Kidney (tissue), 14 donors: ENCODE measurements around the gene IL5RA. TPM values are rescaled to one million over a fixed set of nuclear protein-coding genes. Genes with fewer than 3 reads are reported as not detected.

Experiments
- DNase-seq, 5 donors: peaks; one replicate each; pipeline ENCODE4 v3.0.0-alpha.2; 2013 to 2020
- FAIRE-seq: peaks from 2 replicates; lab custom pipeline; 2012; peaks lifted over from hg19 to GRCh38; lab: Jason Lieb, UNC
- H3K27ac ChIP-seq, 2 donors: one replicate each; pipeline ENCODE4 v1.7.0; 2013; ENCODE audit warnings: low read depth in 2 of 2, low read length in 2 of 2, inconsistent platforms in 1 of 2
- H3K27me3 ChIP-seq: one replicate; pipeline ENCODE4 v1.7.1; 2013; ENCODE audit warnings: low read length, inconsistent platforms; ENCODE audit not compliant: control insufficient read depth, insufficient read depth
- H3K36me3 ChIP-seq, 3 donors: one replicate each; pipeline versions ENCODE4 v1.7.0 to v1.7.1; 2013; ENCODE audit warnings: low read length in 3 of 3, control low read depth in 1 of 3, inconsistent platforms in 1 of 3; ENCODE audit not compliant: insufficient read depth in 3 of 3, control insufficient read depth in 2 of 3
- H3K4me1 ChIP-seq, 3 donors: one replicate each; pipeline versions ENCODE4 v1.7.0 to v1.7.1; 2013; ENCODE audit warnings: low read length in 3 of 3, inconsistent platforms in 1 of 3, low read depth in 1 of 3; ENCODE audit not compliant: control insufficient read depth in 2 of 3, insufficient read depth in 2 of 3
- H3K4me3 ChIP-seq, 3 donors: one replicate each; pipeline versions ENCODE4 v1.7.0 to v1.8.1; 2013; ENCODE audit warnings: low read length in 3 of 3, control low read depth in 1 of 3, inconsistent platforms in 1 of 3
- H3K9ac ChIP-seq, 3 donors: one replicate each; pipeline versions ENCODE4 v1.7.0 to v1.7.1; 2013; ENCODE audit warnings: low read length in 3 of 3, control low read depth in 1 of 3, inconsistent platforms in 1 of 3
- H3K9me3 ChIP-seq, 3 donors: one replicate each; pipeline versions ENCODE4 v1.7.0 to v1.7.1; 2013; ENCODE audit warnings: low read length in 3 of 3, control low read depth in 1 of 3, inconsistent platforms in 1 of 3; ENCODE audit not compliant: control insufficient read depth in 2 of 3, insufficient read depth in 1 of 3
- CTCF ChIP-seq: IDR thresholded peaks from 3 replicates; pipeline ENCODE4 v1.5.1; 2012; ENCODE audit warnings: mild to moderate bottlenecking, moderate library complexity, borderline replicate concordance; ENCODE audit not compliant: insufficient read depth; ENCODE audit errors: extremely low read depth
- intact Hi-C: fragments of 100-400 bp; cut with DNase I; formaldehyde crosslinking; loops from one replicate; pipeline ENCODE4 v1.11.1; 2022
- polyA plus RNA-seq: library from polyadenylated mRNA; stranded (reverse); fragments of 350-450 nt; fragmentation: Illumina TruSeq; extraction: RNeasy Lipid Tissue Mini Kit (QIAGEN cat#74804); gene quantifications from one replicate; pipeline ENCODE4 v1.2.3, GENCODE V29; 2014; ENCODE audit warnings: low read depth, low replicate concordance; ENCODE audit not compliant: insufficient read depth
- total RNA-seq: library from RNA; stranded (reverse); fragmentation: NEBNext Ultra II Directional; extraction: Animal tissue kit (Norgen Biotek cat#: 25700); gene quantifications from one replicate; pipeline ENCODE4 v1.2.1, GENCODE V29; 2021
- donor health status: control.
- donor health status: control.
- donor health status: control.
- donor health status: control.
- donor health status: control.
- donor health status: DM: yes; HTN: yes; CAD: no.
- donor health status: Normal renal cell carcinoma (clear cell type).

IL5RA gene
- total and polyA plus RNA-seq, 2 donors from 2014 or later, result 0.22 to 1.1 TPM

DNA sequence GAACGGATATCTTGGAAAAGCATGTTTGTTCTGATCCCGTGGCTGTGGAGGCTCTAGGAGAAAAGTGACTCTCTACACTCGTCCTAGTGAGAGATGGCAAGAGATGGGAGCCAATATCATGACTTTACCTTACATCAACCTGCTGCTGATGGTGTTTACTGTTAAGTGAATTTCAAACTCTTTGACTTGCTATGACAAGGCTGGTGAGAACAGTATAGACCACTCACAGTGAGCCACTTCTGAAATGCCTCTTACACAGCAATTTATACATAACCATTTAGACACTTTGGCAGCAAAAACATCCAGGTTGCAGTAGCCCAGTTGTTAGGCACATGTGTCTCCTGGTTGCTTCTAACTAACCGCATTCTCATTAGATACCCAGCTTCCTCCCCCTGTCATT, 43.3 kb downstream of the IL5RA start:
- Histone ChIP-seq H3K4me3 (no peak overlapping the region), H3K9ac (no peak overlapping the region), H3K27ac (no peak overlapping the region), H3K36me3 (no peaks in the 10 kb centered on the region), H3K27me3 (no peaks in the 10 kb centered on the region), H3K4me1 (no peaks in the 10 kb centered on the region), H3K9me3 (no peaks in the 10 kb centered on the region)
- FAIRE-seq (no peak), DNase-seq (no peak)
- TF ChIP-seq CTCF, result no peak
- intact Hi-C loops, result no loop called here

DNA sequence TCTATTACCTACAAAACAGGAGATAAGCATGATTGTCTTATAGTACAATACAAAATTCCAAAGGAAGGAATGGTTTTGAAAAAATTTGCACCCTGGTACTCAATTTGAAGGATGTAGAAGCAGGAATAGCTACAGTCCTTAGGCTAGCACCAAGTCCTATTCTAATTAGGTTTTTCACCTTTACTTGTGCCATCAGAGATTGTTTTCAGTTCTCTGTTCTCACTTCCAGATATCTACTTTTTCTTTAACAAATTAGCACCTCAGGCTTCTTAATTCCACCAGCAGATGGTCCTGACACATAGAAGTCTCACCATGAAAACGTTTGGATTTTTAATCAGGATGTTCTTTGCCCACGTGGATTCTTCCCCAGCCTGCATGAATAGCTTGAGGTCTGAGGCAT, 43.8 kb downstream of the IL5RA start:
- Histone ChIP-seq H3K9ac (no peak overlapping the region), H3K36me3 (no peaks in the 10 kb centered on the region), H3K4me3 (no peak overlapping the region), H3K27ac (no peak overlapping the region), H3K27me3 (no peaks in the 10 kb centered on the region), H3K4me1 (no peaks in the 10 kb centered on the region), H3K9me3 (no peaks in the 10 kb centered on the region)
- no peak for DNase-seq
- intact Hi-C loops, result no loop called here
- no peak for TF ChIP-seq CTCF
- no peak for FAIRE-seq

GRCh38 chr3:3065876-3066275, 44.3 kb downstream of the IL5RA start:
- TF ChIP-seq CTCF, result no peak
- no peaks in the 10 kb centered on the region for H3K4me1 ChIP-seq
- intact Hi-C loops, result no loop called here
- FAIRE-seq, result no peak
- H3K27me3 ChIP-seq, result no peaks in the 10 kb centered on the region
- DNase-seq, result no peak
- H3K4me3 ChIP-seq, result no peak overlapping the region
- H3K36me3 ChIP-seq, result no peaks in the 10 kb centered on the region
- no peaks in the 10 kb centered on the region for H3K9me3 ChIP-seq
- no peak overlapping the region for H3K27ac ChIP-seq
- no peak overlapping the region for H3K9ac ChIP-seq

DNA sequence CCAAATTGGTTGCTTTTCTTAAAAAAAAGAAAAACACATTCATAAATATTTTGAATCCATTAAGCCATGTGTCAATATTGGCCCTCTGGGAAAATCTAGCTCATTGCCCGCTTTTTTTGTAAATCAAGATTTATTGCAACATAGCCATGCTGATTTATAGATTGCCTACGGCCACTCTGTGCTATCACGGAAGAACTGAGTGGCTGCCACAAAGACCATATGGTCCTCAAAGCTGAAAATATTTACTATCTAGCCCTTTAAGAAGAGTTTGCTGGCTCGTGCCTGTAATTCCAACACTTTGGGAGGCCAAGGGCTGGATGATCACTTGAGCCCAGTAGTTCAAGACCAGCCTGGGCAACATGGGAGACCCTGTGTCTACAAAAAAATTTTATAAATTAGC, 45.9 kb downstream of the IL5RA start:
- FAIRE-seq, result no peak
- no peak overlapping the region for H3K27ac ChIP-seq

More for the DNA sequence above, 45.9 kb downstream of the IL5RA start:
- no peak for TF ChIP-seq CTCF
- H3K4me1 ChIP-seq, result no peaks in the 10 kb centered on the region
- no peaks in the 10 kb centered on the region for H3K27me3 ChIP-seq
- DNase-seq, result no peak
- H3K9me3 ChIP-seq, result no peaks in the 10 kb centered on the region
- no peak overlapping the region for H3K4me3 ChIP-seq
- H3K36me3 ChIP-seq, result no peaks in the 10 kb centered on the region
- no peak overlapping the region for H3K9ac ChIP-seq
- intact Hi-C loops, result no loop called here
